Measurements from ENCODE around the gene SUMO3. TPM values are rescaled to one million over a fixed set of nuclear protein-coding genes. Genes with fewer than 3 reads are reported as not detected.

SUMO3 gene
- total RNA-seq, 3 donors from 2014 or later, result 87.0 to 107 (median 93.4) TPM

- no peaks in the 10 kb centered on the region for H3K36me3 Mint-ChIP-seq (ENCODE audit: insufficient read depth)
- H3K4me3 Mint-ChIP-seq, result no peak overlapping the region
- DNase-seq (no peak), ATAC-seq (no peak)
- H3K4me1 Mint-ChIP-seq (ENCODE audit: low read depth), result peaks cover 14% of the 10 kb centered on the region
- H3K27me3 Mint-ChIP-seq (ENCODE audit: low read depth), result no peaks in the 10 kb centered on the region
- H3K9me3 Mint-ChIP-seq, result no peaks in the 10 kb centered on the region
Measured at GRCh38 chr21:44761747-44762208, 56.1 kb downstream of the SUMO3 start.

GRCh38 chr21:44761011-44761729 is 56.7 kb downstream of the SUMO3 start:
- Mint-ChIP-seq H3K9me3 (no peaks in the 10 kb centered on the region), H3K36me3 (ENCODE audit: insufficient read depth) (no peaks in the 10 kb centered on the region), H3K27me3 (ENCODE audit: low read depth) (no peaks in the 10 kb centered on the region), H3K4me3 (no peak overlapping the region), H3K4me1 (ENCODE audit: low read depth) (peaks cover 14% of the 10 kb centered on the region)
- DNase-seq, result no peak
- ATAC-seq, result no peak

GRCh38 chr21:44760376-44760775 is 57.5 kb downstream of the SUMO3 start:
- H3K9me3 Mint-ChIP-seq, result no peaks in the 10 kb centered on the region
- no peak overlapping the region for H3K4me3 Mint-ChIP-seq
- H3K27me3 Mint-ChIP-seq (ENCODE audit: low read depth), result no peaks in the 10 kb centered on the region
- DNase-seq (no peak), ATAC-seq (no peak)
- no peaks in the 10 kb centered on the region for H3K36me3 Mint-ChIP-seq (ENCODE audit: insufficient read depth)
- H3K4me1 Mint-ChIP-seq (ENCODE audit: low read depth), result peaks cover 8% of the 10 kb centered on the region

- Mint-ChIP-seq H3K4me1 (ENCODE audit: low read depth) (peaks cover 2% of the 10 kb centered on the region), H3K27me3 (ENCODE audit: low read depth) (no peaks in the 10 kb centered on the region), H3K4me3 (no peak overlapping the region), H3K9me3 (no peaks in the 10 kb centered on the region), H3K36me3 (ENCODE audit: insufficient read depth) (no peaks in the 10 kb centered on the region)
- DNase-seq (no peak), ATAC-seq (no peak)
Measured at GRCh38 chr21:44759628-44760285, 58.1 kb downstream of the SUMO3 start.

GRCh38 chr21:44758781-44759627 is 58.9 kb downstream of the SUMO3 start:
- DNase-seq, result no peak
- Mint-ChIP-seq H3K36me3 (ENCODE audit: insufficient read depth) (no peaks in the 10 kb centered on the region), H3K9me3 (no peaks in the 10 kb centered on the region), H3K4me3 (no peak overlapping the region), H3K27me3 (ENCODE audit: low read depth) (no peaks in the 10 kb centered on the region), H3K4me1 (ENCODE audit: low read depth) (peaks cover 2% of the 10 kb centered on the region)
- ATAC-seq, result no peak

GRCh38 chr21:44758141-44758561 is 59.7 kb downstream of the SUMO3 start:
- H3K4me1 Mint-ChIP-seq (ENCODE audit: low read depth), result peaks cover 2% of the 10 kb centered on the region
- no peaks in the 10 kb centered on the region for H3K27me3 Mint-ChIP-seq (ENCODE audit: low read depth)
- H3K36me3 Mint-ChIP-seq (ENCODE audit: insufficient read depth), result no peaks in the 10 kb centered on the region
- no peaks in the 10 kb centered on the region for H3K9me3 Mint-ChIP-seq
- DNase-seq (no peak), ATAC-seq (no peak)
- H3K4me3 Mint-ChIP-seq, result no peak overlapping the region

- Mint-ChIP-seq H3K9me3 (no peaks in the 10 kb centered on the region), H3K27me3 (ENCODE audit: low read depth) (no peaks in the 10 kb centered on the region), H3K36me3 (ENCODE audit: insufficient read depth) (no peaks in the 10 kb centered on the region), H3K4me3 (no peak overlapping the region), H3K4me1 (ENCODE audit: low read depth) (peaks cover 2% of the 10 kb centered on the region)
- DNase-seq, result no peak
- ATAC-seq, result no peak
Measured at GRCh38 chr21:44757731-44758130, 60.1 kb downstream of the SUMO3 start.

GRCh38 chr21:44756423-44757185 is 61.3 kb downstream of the SUMO3 start:
- Mint-ChIP-seq H3K9me3 (no peaks in the 10 kb centered on the region), H3K36me3 (ENCODE audit: insufficient read depth) (no peaks in the 10 kb centered on the region), H3K4me3 (no peak overlapping the region), H3K27me3 (ENCODE audit: low read depth) (peaks cover 8% of the 10 kb centered on the region), H3K4me1 (ENCODE audit: low read depth) (peaks cover 2% of the 10 kb centered on the region)
- no peak for DNase-seq
- no peak for ATAC-seq

Other genes with a start within 250 kb of the SUMO3 start
- gene KRTAP10-4, start 244.3 kb downstream of the SUMO3 start, total RNA-seq, result not detected
- not detected for gene KRTAP10-5, start 237.5 kb downstream of the SUMO3 start, total RNA-seq
- gene KRTAP10-6, start 225.6 kb downstream of the SUMO3 start, total RNA-seq, result not detected
- not detected for gene KRTAP10-7, start 217.5 kb downstream of the SUMO3 start, total RNA-seq
- not detected for gene KRTAP10-8, start 206.0 kb downstream of the SUMO3 start, total RNA-seq
- gene KRTAP10-9, start 191.0 kb downstream of the SUMO3 start, total RNA-seq, result not detected
- gene KRTAP10-10, start 180.7 kb downstream of the SUMO3 start, total RNA-seq, result not detected
- gene KRTAP10-11, start 171.6 kb downstream of the SUMO3 start, total RNA-seq, result not detected
- gene KRTAP12-4, start 163.4 kb downstream of the SUMO3 start, total RNA-seq, result not detected
- gene KRTAP12-3, start 160.1 kb downstream of the SUMO3 start, total RNA-seq, result not detected
- not detected for gene KRTAP12-2, start 151.1 kb downstream of the SUMO3 start, total RNA-seq
- gene KRTAP12-1, start 135.9 kb downstream of the SUMO3 start, total RNA-seq, result not detected
- not detected for gene KRTAP10-12, start 120.9 kb downstream of the SUMO3 start, total RNA-seq
- gene TSPEAR, start 106.5 kb downstream of the SUMO3 start, total RNA-seq, result not detected
- 100 to 1,000 TPM; 138 to 144 (median 140) TPM for gene UBE2G2, start 16.2 kb downstream of the SUMO3 start, total RNA-seq
- gene PTTG1IP, start 55.6 kb upstream of the SUMO3 start, total RNA-seq, result 10 to 100 TPM; 33.8 to 37.6 (median 34.6) TPM
- gene ITGB2, start 102.8 kb upstream of the SUMO3 start, total RNA-seq, result 100 to 1,000 TPM; 175 to 195 (median 180) TPM
- 100 to 1,000 TPM; 100 to 130 (median 126) TPM for gene SLX9, start 122.0 kb upstream of the SUMO3 start, total RNA-seq

All from activated T-cell treated with anti-CD3 and anti-CD28 coated beads, Interleukin-2, amount 50 U/mL, for 4 hours (primary cell).